Upper lobe of right lung (tissue), 1 donor: ENCODE measurements around the gene C19orf85. TPM values are rescaled to one million over a fixed set of nuclear protein-coding genes. Genes with fewer than 3 reads are reported as not detected.

Experiments used
- ATAC-seq: fragments of 200-7000 bp; cut with Tn5 transposase; one replicate; pipeline ENCODE4 v1.9.1; 2020; ENCODE audit warnings: mild to moderate bottlenecking, moderate library complexity
- DNase-seq: peaks from one replicate; pipeline ENCODE4 v3.0.0-alpha.2; 2020
- H3K27ac ChIP-seq: fragments of 200-600 bp; one replicate; pipeline ENCODE4 v1.8.0; 2022
- H3K27me3 ChIP-seq: fragments of 200-600 bp; one replicate; pipeline ENCODE4 v1.8.0; 2022; ENCODE audit warnings: mild to moderate bottlenecking
- H3K36me3 ChIP-seq: fragments of 200-600 bp; one replicate; pipeline ENCODE4 v1.8.0; 2022
- H3K4me1 ChIP-seq: fragments of 200-600 bp; one replicate; pipeline ENCODE4 v1.8.0; 2022
- H3K4me3 ChIP-seq: fragments of 200-600 bp; one replicate; pipeline ENCODE4 v1.8.0; 2022; ENCODE audit warnings: mild to moderate bottlenecking
- H3K9me3 ChIP-seq: fragments of 200-600 bp; one replicate; pipeline ENCODE4 v1.8.0; 2022
- intact Hi-C: fragments of 100-400 bp; cut with DNase I; formaldehyde crosslinking; loops from one replicate; pipeline ENCODE4 v1.11.0; 2022
- total RNA-seq: library from RNA; stranded (reverse); fragmentation: NEBNext Ultra II Directional; extraction: Animal tissue kit (Norgen Biotek cat#: 25700); gene quantifications from one replicate; pipeline ENCODE4 v1.2.1, GENCODE V29; 2021
- TF ChIP-seq, protein P1 (sequence below): fragments of 200-600 bp; IDR thresholded peaks from one replicate; pipeline ENCODE4 v1.8.0; 2022; ENCODE audit warnings: antibody characterized with exemption
- donor health status: DM: no; HTN: yes; CAD: no; lungs with severe emphysema.

Gene C19orf85
- total RNA-seq, 1 donor from 2014 or later, result not detected

DNA sequence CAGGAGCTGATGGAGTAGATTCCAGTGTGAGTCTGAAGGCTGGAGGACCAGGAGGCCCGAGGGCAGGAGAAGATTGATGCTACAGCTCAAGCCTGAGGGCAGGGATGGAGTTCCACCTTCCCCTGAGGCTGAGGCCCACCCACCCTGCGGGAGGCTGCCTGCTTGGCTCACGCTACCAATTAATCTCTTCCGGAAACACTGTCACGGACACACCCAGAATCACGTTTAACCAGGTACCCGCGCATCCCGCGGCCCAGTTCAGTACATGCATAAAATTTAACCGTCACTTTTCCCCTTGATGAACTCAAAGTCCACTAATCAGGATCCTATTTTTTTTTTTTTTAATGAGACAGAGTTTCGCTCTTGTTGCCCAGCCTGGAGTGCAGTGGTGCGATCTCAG lies 6.7 kb upstream of the C19orf85 start:
- DNase-seq (no peak), ATAC-seq (no peak)
- TF ChIP-seq, protein P1, sequence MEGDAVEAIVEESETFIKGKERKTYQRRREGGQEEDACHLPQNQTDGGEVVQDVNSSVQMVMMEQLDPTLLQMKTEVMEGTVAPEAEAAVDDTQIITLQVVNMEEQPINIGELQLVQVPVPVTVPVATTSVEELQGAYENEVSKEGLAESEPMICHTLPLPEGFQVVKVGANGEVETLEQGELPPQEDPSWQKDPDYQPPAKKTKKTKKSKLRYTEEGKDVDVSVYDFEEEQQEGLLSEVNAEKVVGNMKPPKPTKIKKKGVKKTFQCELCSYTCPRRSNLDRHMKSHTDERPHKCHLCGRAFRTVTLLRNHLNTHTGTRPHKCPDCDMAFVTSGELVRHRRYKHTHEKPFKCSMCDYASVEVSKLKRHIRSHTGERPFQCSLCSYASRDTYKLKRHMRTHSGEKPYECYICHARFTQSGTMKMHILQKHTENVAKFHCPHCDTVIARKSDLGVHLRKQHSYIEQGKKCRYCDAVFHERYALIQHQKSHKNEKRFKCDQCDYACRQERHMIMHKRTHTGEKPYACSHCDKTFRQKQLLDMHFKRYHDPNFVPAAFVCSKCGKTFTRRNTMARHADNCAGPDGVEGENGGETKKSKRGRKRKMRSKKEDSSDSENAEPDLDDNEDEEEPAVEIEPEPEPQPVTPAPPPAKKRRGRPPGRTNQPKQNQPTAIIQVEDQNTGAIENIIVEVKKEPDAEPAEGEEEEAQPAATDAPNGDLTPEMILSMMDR, result no peak
- Histone ChIP-seq H3K27me3 (no peaks in the 10 kb centered on the region), H3K27ac (no peak overlapping the region), H3K4me1 (peaks cover 12% of the 10 kb centered on the region), H3K4me3 (no peak overlapping the region), H3K9me3 (no peaks in the 10 kb centered on the region), H3K36me3 (no peaks in the 10 kb centered on the region)
- intact Hi-C loops, result no loop called here

DNA sequence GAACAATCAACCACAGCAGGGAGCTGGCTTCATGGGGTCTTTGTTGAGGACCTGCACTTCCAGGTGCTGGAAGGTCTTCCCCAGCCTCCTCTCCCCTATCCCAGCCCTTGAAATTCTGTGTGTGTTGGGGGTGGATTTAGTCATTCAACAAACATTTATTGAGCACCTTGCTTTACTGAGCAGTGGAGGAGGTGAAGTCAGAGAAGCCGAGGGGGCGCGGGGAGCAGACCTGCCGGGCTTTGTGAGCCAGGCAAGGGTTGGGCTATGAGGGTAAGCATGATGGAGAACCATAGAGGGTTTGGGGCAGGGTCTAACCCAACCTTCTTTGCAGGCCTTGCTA lies 3.5 kb upstream of the C19orf85 start:
- Histone ChIP-seq H3K4me3 (no peak overlapping the region), H3K27me3 (no peaks in the 10 kb centered on the region), H3K4me1 (peaks cover 8% of the 10 kb centered on the region), H3K9me3 (no peaks in the 10 kb centered on the region), H3K36me3 (no peaks in the 10 kb centered on the region), H3K27ac (no peak overlapping the region)
- TF ChIP-seq, protein P1, result no peak
- intact Hi-C loops, result no loop called here
- DNase-seq, result no peak
- no peak for ATAC-seq

DNA sequence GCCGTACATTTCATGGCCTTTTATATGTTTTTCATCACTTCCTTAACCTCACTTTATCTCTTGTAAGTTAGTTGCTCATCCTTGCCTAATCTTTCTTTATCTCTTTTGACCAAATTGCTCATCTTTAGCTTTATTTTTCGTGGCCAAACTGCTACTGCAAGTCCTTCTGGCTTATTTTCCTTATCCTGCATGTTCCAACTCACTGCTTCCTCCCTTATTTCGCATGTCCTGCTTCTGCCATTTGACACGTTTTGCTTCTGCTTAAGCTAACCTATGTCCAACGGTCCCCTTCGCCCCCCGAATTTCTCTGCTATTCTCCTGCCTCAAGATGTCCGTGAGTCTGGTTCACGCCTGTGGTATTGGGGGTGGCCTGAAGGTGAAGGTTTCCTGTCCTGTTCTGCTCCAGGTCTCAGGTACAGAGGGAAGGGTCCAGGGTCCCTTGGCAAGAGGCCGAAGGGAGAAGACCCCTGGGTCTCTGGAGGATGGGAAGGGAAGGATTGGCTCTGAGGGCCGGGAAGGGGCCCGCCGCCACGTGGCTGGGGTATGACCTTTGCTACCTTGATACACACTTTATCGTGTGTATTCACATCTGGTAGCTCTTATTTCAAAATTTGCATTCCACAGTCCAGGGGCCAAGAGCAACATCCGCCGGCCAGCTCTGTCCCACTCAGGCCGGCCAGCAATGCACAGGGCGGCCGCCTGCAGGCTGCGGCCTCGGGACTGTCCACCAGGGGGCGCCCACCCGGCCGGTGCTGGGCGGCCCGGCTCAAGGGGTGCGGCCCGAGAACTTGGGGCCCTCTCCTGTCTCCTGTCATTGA lies 2.9 kb upstream of the C19orf85 start:
- ATAC-seq, result peak; percentile 90

DNA sequence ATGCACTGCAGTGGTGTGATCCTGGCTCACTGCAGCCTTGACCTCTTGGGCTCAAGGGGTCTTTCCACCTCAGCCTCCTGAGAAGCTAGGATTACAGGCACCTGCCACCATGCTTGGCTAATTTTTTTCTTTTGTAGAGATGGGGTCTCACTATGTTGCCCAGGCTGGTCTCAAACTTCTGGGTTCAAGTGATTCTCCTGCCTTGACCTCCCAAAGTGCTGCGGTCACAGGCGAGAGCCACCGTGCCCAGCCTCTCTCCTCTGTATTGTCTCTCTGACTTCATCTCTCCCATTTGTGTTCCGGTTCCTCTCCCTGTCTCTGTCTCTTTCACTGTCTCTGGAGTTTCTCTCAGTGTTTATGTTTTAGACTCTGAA lies 1.7 kb upstream of the C19orf85 start:
- intact Hi-C loops, result no loop called here
- H3K27ac ChIP-seq, result no peak overlapping the region
- ATAC-seq (no peak), DNase-seq (no peak)
- no peaks in the 10 kb centered on the region for H3K36me3 ChIP-seq
- H3K27me3 ChIP-seq, result no peaks in the 10 kb centered on the region
- TF ChIP-seq, protein P1, result no peak
- no peaks in the 10 kb centered on the region for H3K9me3 ChIP-seq
- H3K4me1 ChIP-seq, result peaks cover 8% of the 10 kb centered on the region
- H3K4me3 ChIP-seq, result no peak overlapping the region

More for the DNA sequence above, 2.9 kb upstream of the C19orf85 start:
- DNase-seq, result peak; percentile 85
- Histone ChIP-seq H3K4me1 (peaks cover 8% of the 10 kb centered on the region), H3K36me3 (no peaks in the 10 kb centered on the region), H3K27me3 (no peaks in the 10 kb centered on the region), H3K9me3 (no peaks in the 10 kb centered on the region), H3K27ac (no peak overlapping the region), H3K4me3 (no peak overlapping the region)
- TF ChIP-seq, protein P1, result peak; percentile 100
- intact Hi-C loops, result no loop called here

DNA sequence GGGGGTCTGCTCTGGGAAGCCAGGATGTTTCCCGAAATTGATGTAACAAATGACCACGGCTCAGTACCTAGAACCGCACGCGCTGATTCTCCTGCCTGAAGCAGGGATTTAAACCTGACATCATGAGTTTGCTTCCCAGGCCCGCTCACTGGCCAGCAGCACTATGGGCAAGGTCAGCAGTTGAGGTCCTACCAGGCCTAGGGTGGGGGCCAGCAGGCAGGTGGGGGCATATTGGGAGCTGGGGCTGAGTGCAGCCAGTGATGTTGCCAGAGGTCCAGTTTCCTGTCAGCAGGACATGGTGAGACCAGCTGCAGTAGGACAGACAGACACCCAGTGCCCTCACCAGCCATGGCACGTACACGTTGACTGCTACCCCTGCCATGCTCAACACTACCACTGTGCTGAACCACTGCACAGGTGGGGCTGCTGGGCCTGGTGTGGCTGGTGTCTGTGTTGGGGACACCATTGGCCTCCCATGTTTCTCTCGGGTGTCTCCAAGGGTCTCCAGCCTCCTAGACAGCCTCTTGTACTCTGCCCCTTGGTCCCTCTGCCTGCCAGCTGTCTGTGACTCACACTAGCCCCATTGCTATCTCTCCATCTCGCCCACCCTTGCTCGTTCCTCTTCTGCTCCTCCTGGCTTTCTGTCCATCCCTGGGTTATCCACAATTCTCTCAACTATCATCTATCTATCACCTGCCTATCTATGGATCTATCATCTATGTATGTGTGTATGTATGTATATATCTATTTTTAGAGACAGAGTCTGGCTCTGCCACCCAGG lies 1.1 kb upstream of the C19orf85 start:
- intact Hi-C loops, result no loop called here
- Histone ChIP-seq H3K4me3 (no peak overlapping the region), H3K9me3 (no peaks in the 10 kb centered on the region), H3K27me3 (no peaks in the 10 kb centered on the region), H3K4me1 (peaks cover 8% of the 10 kb centered on the region), H3K36me3 (no peaks in the 10 kb centered on the region), H3K27ac (no peak overlapping the region)
- DNase-seq, result no peak
- no peak for ATAC-seq
- TF ChIP-seq, protein P1, result no peak
